Occipital lobe (tissue), 2 donors: ENCODE results near the gene OXLD1. TPM values are rescaled to one million over a fixed set of nuclear protein-coding genes. Genes with fewer than 3 reads are reported as not detected.
"Not testable (repeated sequence)": the region's sequence is repeated elsewhere in the genome, so short reads cannot be mapped to it uniquely, and the experiment has no call there.

ENCODE experiments used
- DNase-seq: peaks from one replicate; lab custom pipeline; 2025; lab: John Stamatoyannopoulos, UW
- total RNA-seq: library from RNA; depleted of rRNA; stranded (reverse); fragments of >200 nt; gene quantifications from one replicate; pipeline ENCODE4 v1.2.3, GENCODE V29; 2014

The OXLD1 gene
- total RNA-seq, 1 donor from 2014 or later, result 5.5 TPM

- peak; percentile 94 for DNase-seq
Measured at GRCh38 chr17:81683584-81684441, 17.4 kb upstream of the OXLD1 start, which contains the start of the genes ARL16 and HGS. Gene ARL16 (minus strand): TSS chr17:81683797. CDS start chr17:81683753, 44 bp downstream. Gene HGS (plus strand): TSS chr17:81684011. CDS start chr17:81684067, 56 bp downstream.

- DNase-seq, result no peak
Measured at GRCh38 chr17:81683208-81683583, 16.8 kb upstream of the OXLD1 start.

- DNase-seq, result no peak
Measured at GRCh38 chr17:81682565-81683207, 16.3 kb upstream of the OXLD1 start.

- no peak for DNase-seq
Measured at GRCh38 chr17:81681672-81682071, 15.3 kb upstream of the OXLD1 start.

- no peak for DNase-seq
Measured at GRCh38 chr17:81680150-81680549, 13.7 kb upstream of the OXLD1 start.

GRCh38 chr17:81676906-81677305, 10.5 kb upstream of the OXLD1 start:
- DNase-seq, result no peak

- DNase-seq, result not testable (repeated sequence)
Measured at GRCh38 chr17:81675515-81676221, 9.3 kb upstream of the OXLD1 start.

- DNase-seq, result no peak
Measured at GRCh38 chr17:81673561-81674258, 7.3 kb upstream of the OXLD1 start.

- no peak for DNase-seq
Measured at GRCh38 chr17:81672954-81673353, 6.5 kb upstream of the OXLD1 start.

- DNase-seq, result no peak
Measured at GRCh38 chr17:81672504-81672903, 6.1 kb upstream of the OXLD1 start.

GRCh38 chr17:81667754-81668153, 1.3 kb upstream of the OXLD1 start:
- no peak for DNase-seq

- DNase-seq, result no peak
Measured at GRCh38 chr17:81666092-81666341, 388 bp downstream of the OXLD1 start.

GRCh38 chr17:81665205-81666091, 957 bp downstream of the OXLD1 start:
- peak; percentile 31 for DNase-seq

- DNase-seq, result no peak
Measured at GRCh38 chr17:81664051-81664470, 2.3 kb downstream of the OXLD1 start.

DNA sequence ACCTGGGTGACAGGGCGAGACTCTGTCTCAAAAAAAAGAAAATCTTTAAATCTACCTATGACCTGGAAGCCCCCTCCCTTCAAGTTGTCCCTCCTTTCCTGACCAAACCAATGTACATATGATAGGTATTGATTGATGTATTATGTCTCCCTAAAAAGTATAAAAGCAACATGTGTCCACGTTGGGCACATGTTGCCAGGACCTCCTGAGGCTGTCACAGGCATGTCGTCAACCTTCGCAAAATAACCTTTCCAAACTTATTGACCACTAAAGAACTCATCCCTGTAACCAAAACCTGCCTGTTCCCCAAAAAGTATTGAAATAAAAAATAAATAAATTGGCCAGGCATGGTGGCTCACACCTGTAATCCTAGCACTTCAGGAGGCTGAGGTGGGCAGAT, 4.4 kb downstream of the OXLD1 start:
- no peak for DNase-seq

DNA sequence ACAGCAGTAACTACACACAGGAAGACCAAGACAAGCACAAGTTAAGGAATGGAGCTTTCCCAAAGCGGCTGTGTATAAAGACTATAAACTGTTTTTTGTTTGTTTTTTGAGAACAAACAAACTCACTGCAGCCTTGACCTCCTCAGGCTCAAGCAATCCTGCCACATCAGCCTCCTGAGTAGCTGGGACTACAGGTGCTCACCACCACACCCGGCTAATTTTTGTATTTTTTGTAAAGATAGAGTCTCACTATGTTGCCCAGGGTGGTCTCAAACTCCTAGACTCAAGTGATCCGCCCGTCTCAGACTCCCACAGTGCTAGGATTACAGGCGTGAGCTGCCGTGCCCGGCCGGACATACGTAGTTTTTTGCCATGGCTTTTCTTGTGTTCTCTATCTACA, 6.0 kb downstream of the OXLD1 start:
- DNase-seq, result no peak

- no peak for DNase-seq
Measured at GRCh38 chr17:81659038-81659437, 7.4 kb downstream of the OXLD1 start.

- no peak for DNase-seq
Measured at GRCh38 chr17:81656835-81657234, 9.6 kb downstream of the OXLD1 start.

DNA sequence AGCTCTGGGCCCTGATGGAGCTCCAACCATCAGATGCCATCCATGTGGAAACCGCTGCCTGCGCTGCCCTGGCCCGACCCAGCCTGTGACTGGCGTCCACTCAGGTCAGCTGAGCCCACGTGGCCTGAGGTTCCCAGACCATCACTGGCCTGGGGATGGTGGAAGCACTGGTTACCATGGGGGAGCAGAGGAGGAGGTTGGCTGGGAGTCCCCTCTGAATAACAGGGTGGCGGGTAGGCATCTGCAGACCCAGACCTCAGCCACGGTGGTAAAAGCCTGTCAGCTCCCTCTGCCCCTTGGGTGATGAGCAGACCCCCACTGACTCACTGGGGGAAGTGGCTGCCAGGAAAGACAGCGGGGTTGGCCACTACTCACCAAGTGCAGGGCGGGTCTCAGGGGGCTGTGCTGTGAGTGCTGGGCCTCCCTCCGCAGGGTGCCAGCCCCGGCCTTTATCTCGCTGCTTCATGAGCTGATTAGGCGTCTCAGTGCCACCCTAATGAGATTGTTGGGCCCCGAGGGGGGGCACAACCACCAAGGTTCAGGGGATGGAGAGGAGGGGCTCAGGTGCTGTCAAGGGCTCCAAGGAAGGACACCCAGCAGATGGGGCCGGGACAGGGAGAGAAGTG, 10.2 kb downstream of the OXLD1 start, which contains the start of gene PDE6G:
TSS of gene PDE6G (minus strand) at position 425 of the 626 bp plus-strand sequence. CDS start 3,237 bp downstream, outside the sequence.
- DNase-seq, result no peak
